ENCODE results near the gene TCF3.

TCF3 gene

GRCh38 chr19:1653300-1653628 is 849 bp upstream of the TCF3 start:
- Histone ChIP-seq H3K9ac (peak overlapping the region; percentile 100), H4K20me1 (ENCODE audit: insufficient read depth) (0 out of 2 replicates have a peak, but pooled peaks cover 5% of the 10 kb centered on the region), H3K4me1 (ENCODE audit: low read depth, poor library complexity, severe bottlenecking) (peaks cover 27% of the 10 kb centered on the region), H3K36me3 (ENCODE audit: insufficient read depth) (no peaks in the 10 kb centered on the region), H3K27ac (peak overlapping the region; percentile 99), H3K27me3 (ENCODE audit: insufficient read depth, low read depth) (peaks cover 4% of the 10 kb centered on the region; the same call in 1 of the 2 replicates), H2AFZ (ENCODE audit: low read depth) (peak overlapping the region; percentile 97), H3K79me2 (ENCODE audit: insufficient read depth, low read depth) (peaks cover 27% of the 10 kb centered on the region), H3K4me2 (peak overlapping the region; percentile 84), H3K4me3 (IDR thresholded peaks at IDR 0.05; ENCODE audit: insufficient read depth, low read depth, low read length) (no peak overlapping the region)
- no peak for TF ChIP-seq CTCF (conservative IDR thresholded peaks at IDR 0.05; ENCODE audit: low read depth, low read length)

- TF ChIP-seq CTCF (conservative IDR thresholded peaks at IDR 0.05; ENCODE audit: low read depth, low read length), result no peak
- H2AFZ ChIP-seq (ENCODE audit: low read depth), result peak overlapping the region; percentile 34
- H3K4me3 ChIP-seq (IDR thresholded peaks at IDR 0.05; ENCODE audit: insufficient read depth, low read depth, low read length), result no peak overlapping the region
- H3K27me3 ChIP-seq (ENCODE audit: insufficient read depth, low read depth), result peaks cover 4% of the 10 kb centered on the region; the same call in 1 of the 2 replicates
- H3K4me1 ChIP-seq (ENCODE audit: low read depth, poor library complexity, severe bottlenecking), result peaks cover 27% of the 10 kb centered on the region
- peak overlapping the region; percentile 100 for H3K4me2 ChIP-seq
- 0 out of 2 replicates have a peak, but pooled peaks cover 5% of the 10 kb centered on the region for H4K20me1 ChIP-seq (ENCODE audit: insufficient read depth)
- H3K36me3 ChIP-seq (ENCODE audit: insufficient read depth), result no peaks in the 10 kb centered on the region
- H3K79me2 ChIP-seq (ENCODE audit: insufficient read depth, low read depth), result peaks cover 28% of the 10 kb centered on the region
- H3K27ac ChIP-seq, result peak overlapping the region; percentile 57
- peak overlapping the region; percentile 71 for H3K9ac ChIP-seq
Observed at GRCh38 chr19:1651568-1652291, 685 bp downstream of the TCF3 start.

- peaks cover 28% of the 10 kb centered on the region for H3K79me2 ChIP-seq (ENCODE audit: insufficient read depth, low read depth)
- H3K4me3 ChIP-seq (IDR thresholded peaks at IDR 0.05; ENCODE audit: insufficient read depth, low read depth, low read length), result no peak overlapping the region
- H4K20me1 ChIP-seq (ENCODE audit: insufficient read depth), result 0 out of 2 replicates have a peak, but pooled peaks cover 5% of the 10 kb centered on the region
- peak overlapping the region; percentile 71 for H3K9ac ChIP-seq
- H3K36me3 ChIP-seq (ENCODE audit: insufficient read depth), result no peaks in the 10 kb centered on the region
- peak overlapping the region; percentile 34 for H2AFZ ChIP-seq (ENCODE audit: low read depth)
- peak overlapping the region; percentile 100 for H3K4me2 ChIP-seq
- TF ChIP-seq CTCF (conservative IDR thresholded peaks at IDR 0.05; ENCODE audit: low read depth, low read length), result no peak
- H3K27ac ChIP-seq, result peak overlapping the region; percentile 57
- peaks cover 27% of the 10 kb centered on the region for H3K4me1 ChIP-seq (ENCODE audit: low read depth, poor library complexity, severe bottlenecking)
- no peaks in the 10 kb centered on the region for H3K27me3 ChIP-seq (ENCODE audit: insufficient read depth, low read depth)
Observed at GRCh38 chr19:1650650-1651567, 1.5 kb downstream of the TCF3 start.

- no peak overlapping the region for H3K4me3 ChIP-seq (IDR thresholded peaks at IDR 0.05; ENCODE audit: insufficient read depth, low read depth, low read length)
- peak overlapping the region; percentile 100 for H3K4me2 ChIP-seq
- H3K36me3 ChIP-seq (ENCODE audit: insufficient read depth), result no peaks in the 10 kb centered on the region
- H3K27me3 ChIP-seq (ENCODE audit: insufficient read depth, low read depth), result no peaks in the 10 kb centered on the region
- peak overlapping the region; percentile 57; the same call in 1 of the 2 replicates for H3K27ac ChIP-seq
- peaks cover 28% of the 10 kb centered on the region for H3K79me2 ChIP-seq (ENCODE audit: insufficient read depth, low read depth)
- no peak for TF ChIP-seq CTCF (conservative IDR thresholded peaks at IDR 0.05; ENCODE audit: low read depth, low read length)
- H3K4me1 ChIP-seq (ENCODE audit: low read depth, poor library complexity, severe bottlenecking), result peaks cover 27% of the 10 kb centered on the region
- peak overlapping the region; percentile 71; the same call in 1 of the 2 replicates for H3K9ac ChIP-seq
- no peak overlapping the region for H2AFZ ChIP-seq (ENCODE audit: low read depth)
- H4K20me1 ChIP-seq (ENCODE audit: insufficient read depth), result 0 out of 2 replicates have a peak, but pooled peaks cover 5% of the 10 kb centered on the region
Observed at GRCh38 chr19:1649706-1650649, 2.4 kb downstream of the TCF3 start.
